Subcutaneous adipose tissue (tissue), 4 donors: ENCODE results near the gene SIN3B. TPM values are rescaled to one million over a fixed set of nuclear protein-coding genes. Genes with fewer than 3 reads are reported as not detected.

ENCODE experiments used
- total RNA-seq, 4 donors: library from RNA; depleted of rRNA; stranded (reverse); fragments of >200 nt; gene quantifications; one replicate each; pipeline ENCODE4 v1.1.0, GENCODE V29; 2016
- TF ChIP-seq, protein P1 (sequence below): fragments of 450-650 bp; IDR thresholded peaks from one replicate; pipeline ENCODE4 v1.5.1; 2016; ENCODE audit warnings: low read depth, mild to moderate bottlenecking, control low read depth, antibody characterized with exemption, moderate library complexity

Gene SIN3B
- total RNA-seq, 4 donors from 2014 or later = 44.4 to 94.0 (median 50.5) TPM

- TF ChIP-seq, protein P1, sequence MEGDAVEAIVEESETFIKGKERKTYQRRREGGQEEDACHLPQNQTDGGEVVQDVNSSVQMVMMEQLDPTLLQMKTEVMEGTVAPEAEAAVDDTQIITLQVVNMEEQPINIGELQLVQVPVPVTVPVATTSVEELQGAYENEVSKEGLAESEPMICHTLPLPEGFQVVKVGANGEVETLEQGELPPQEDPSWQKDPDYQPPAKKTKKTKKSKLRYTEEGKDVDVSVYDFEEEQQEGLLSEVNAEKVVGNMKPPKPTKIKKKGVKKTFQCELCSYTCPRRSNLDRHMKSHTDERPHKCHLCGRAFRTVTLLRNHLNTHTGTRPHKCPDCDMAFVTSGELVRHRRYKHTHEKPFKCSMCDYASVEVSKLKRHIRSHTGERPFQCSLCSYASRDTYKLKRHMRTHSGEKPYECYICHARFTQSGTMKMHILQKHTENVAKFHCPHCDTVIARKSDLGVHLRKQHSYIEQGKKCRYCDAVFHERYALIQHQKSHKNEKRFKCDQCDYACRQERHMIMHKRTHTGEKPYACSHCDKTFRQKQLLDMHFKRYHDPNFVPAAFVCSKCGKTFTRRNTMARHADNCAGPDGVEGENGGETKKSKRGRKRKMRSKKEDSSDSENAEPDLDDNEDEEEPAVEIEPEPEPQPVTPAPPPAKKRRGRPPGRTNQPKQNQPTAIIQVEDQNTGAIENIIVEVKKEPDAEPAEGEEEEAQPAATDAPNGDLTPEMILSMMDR = no peak
These were observed 73.3 kb downstream of the SIN3B start for GRCh38 chr19:16902545-16902944.

- TF ChIP-seq, protein P1 = no peak
These were observed 74.1 kb downstream of the SIN3B start for GRCh38 chr19:16903347-16903746.

- TF ChIP-seq, protein P1 = no peak
These were observed 75.4 kb downstream of the SIN3B start for GRCh38 chr19:16904599-16904998.

DNA sequence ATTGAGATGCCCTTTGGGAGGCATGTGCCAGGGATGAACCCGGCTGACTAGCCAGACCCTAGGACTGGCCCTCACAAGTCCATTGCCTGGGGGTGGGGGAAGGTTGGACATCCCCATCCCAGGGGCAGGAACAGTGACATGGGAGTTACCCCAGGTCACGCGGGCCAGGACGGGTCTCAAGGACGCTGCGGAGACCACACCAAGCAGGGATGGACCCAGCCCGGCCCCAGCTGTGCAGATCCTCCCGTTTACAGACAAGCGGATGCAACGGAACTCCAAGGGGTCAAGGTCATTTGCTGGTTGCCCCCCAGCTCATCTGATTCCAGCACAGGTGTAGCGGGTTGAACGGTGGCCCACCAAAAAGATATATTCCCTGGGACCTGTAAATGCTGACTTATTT lies 79.6 kb downstream of the SIN3B start:
- TF ChIP-seq, protein P1 = no peak

DNA sequence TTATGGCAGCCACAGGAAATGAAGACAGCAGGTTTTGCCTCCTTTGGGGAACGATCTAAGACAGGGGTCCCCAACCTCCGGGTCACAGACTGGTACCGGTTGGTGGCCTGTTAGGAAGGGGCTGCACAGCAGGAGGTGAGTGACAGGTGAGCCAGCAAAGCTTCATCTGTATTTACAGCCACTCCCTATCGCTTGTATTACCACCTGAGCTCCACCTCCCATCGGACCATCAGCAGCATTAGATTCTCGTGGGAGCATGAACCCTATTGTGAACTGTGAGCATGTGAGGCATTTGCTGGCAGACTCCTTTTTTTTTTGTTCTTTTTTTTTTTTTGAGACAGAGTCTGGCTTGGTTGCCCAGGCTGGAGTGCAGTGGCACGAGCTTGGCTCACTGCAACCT lies 81.8 kb downstream of the SIN3B start:
- TF ChIP-seq, protein P1 = no peak

- TF ChIP-seq, protein P1 = no peak
These were observed 83.6 kb downstream of the SIN3B start for GRCh38 chr19:16912780-16913179.

DNA sequence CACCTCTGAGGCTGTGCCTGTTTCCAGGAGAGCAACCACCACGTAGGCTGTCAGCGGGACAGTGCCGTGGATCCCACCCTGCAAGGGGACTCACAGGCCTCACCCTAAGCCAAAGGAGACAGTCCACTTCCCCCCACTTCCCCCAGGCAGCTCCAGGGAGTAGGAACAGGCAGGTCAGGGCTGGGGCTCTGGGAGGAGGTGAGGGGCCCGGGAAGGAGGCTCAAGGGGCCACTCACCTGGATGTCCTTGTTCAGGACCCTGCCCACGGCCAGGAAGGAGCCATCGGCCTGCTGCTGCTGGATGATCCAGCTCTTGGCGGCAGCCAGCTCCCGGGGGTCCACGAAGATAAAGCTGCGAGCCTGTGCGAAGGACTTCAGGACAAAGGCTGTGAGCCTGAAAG lies 85.2 kb downstream of the SIN3B start:
- TF ChIP-seq, protein P1 = no peak
